K562 (cell line): ENCODE data around the gene AIG1. TPM values are rescaled to one million over a fixed set of nuclear protein-coding genes. Genes with fewer than 3 reads are reported as not detected.

Experiments used
- ATAC-seq: fragments of 200-7000 bp; cut with Tn5 transposase; 3 replicates; pipeline ENCODE4 v1.9.1; 2020; ENCODE audit warnings: moderate library complexity
- BruUV-seq: library from RNA; stranded (reverse); fragments of 400-500 nt; replicated peaks from 2 replicates; lab custom pipeline; 2021; lab: Mats Ljungman, UMichigan
- CTCF ChIA-PET: fragments of 300-600 bp; formaldehyde crosslinking; extraction: SDS; loops from one replicate; lab custom pipeline; 2021; ENCODE audit warnings: low intra/inter-chr PET ratio; lab: Yijun Ruan, JAX
- POLR2A ChIA-PET: fragments of 300-600, 350-650 bp; sonication (Branson Sonifier 250); formaldehyde crosslinking; extraction: SDS; loops from one replicate; lab custom pipeline; 2021; ENCODE audit warnings: antibody characterized with exemption, inconsistent platforms; lab: Yijun Ruan, JAX
- DNase-seq, 4 experiments: peaks; one replicate each; pipeline versions ENCODE4 v3.0.0 to v3.0.0-alpha.2; 2011 to 2018; ENCODE audit warnings: low spot score in 3 of 4, mixed read lengths in 3 of 4; ENCODE audit errors: extremely low read depth in 1 of 4
- FAIRE-seq: peaks from 2 replicates; lab custom pipeline; 2011; peaks lifted over from hg19 to GRCh38; lab: Jason Lieb, UNC
- H2AFZ ChIP-seq: 2 replicates; pipeline ENCODE4 v1.6.0; 2011; ENCODE audit warnings: low read depth, low read length, control low read depth, inconsistent platforms
- H3K27ac ChIP-seq: fragments of 200-600 bp; 3 replicates; pipeline ENCODE4 v1.8.0; 2011; ENCODE audit warnings: low read depth, mild to moderate bottlenecking, control low read depth, inconsistent platforms, low read length, moderate library complexity, mixed read lengths; ENCODE audit errors: extremely low read depth
- H3K27me3 ChIP-seq, 2 experiments: fragments of 300-600 bp in 1 of 2; 2 replicates in 1 of 2; 3 replicates in 1 of 2; pipeline versions ENCODE4 v1.6.0 to v1.8.0; 2011; ENCODE audit warnings: inconsistent platforms in 2 of 2, low read length in 2 of 2, mild to moderate bottlenecking in 1 of 2, mixed read lengths in 1 of 2, moderate library complexity in 1 of 2; ENCODE audit not compliant: control insufficient read depth in 2 of 2, insufficient read depth in 2 of 2
- H3K36me3 ChIP-seq: fragments of 300-600 bp; 3 replicates; pipeline ENCODE4 v1.8.0; 2011; ENCODE audit warnings: mild to moderate bottlenecking, low read length, inconsistent platforms; ENCODE audit not compliant: control insufficient read depth, insufficient read depth
- H3K4me1 ChIP-seq, 2 experiments: fragments of 200-600 bp in 1 of 2; replicated peaks in 1 of 2; 2 replicates in 1 of 2; 3 replicates in 1 of 2; pipeline versions ENCODE4 v1.5.1 to v1.8.0; 2011; ENCODE audit warnings: inconsistent platforms in 2 of 2, low read length in 2 of 2, mild to moderate bottlenecking in 1 of 2, mixed read lengths in 1 of 2, moderate library complexity in 1 of 2; ENCODE audit not compliant: control insufficient read depth in 2 of 2, insufficient read depth in 2 of 2
- H3K4me2 ChIP-seq: 2 replicates; pipeline ENCODE4 v1.6.1; 2011; ENCODE audit warnings: low read length, control low read depth, inconsistent platforms, mixed read lengths; ENCODE audit not compliant: insufficient read depth
- H3K4me3 ChIP-seq: fragments of 200-600 bp; sonication (generic), shearing (Covaris generic); 2 replicates; pipeline ENCODE4 v1.5.1; 2016; ENCODE audit warnings: control low read depth, inconsistent platforms
- H3K79me2 ChIP-seq: fragments of 200-600 bp; 3 replicates; pipeline ENCODE4 v1.8.0; 2011; ENCODE audit warnings: low read length, inconsistent platforms; ENCODE audit not compliant: control insufficient read depth, insufficient read depth
- H3K9ac ChIP-seq, 2 experiments: 2 replicates each; pipeline versions ENCODE4 v1.6.0 to v1.6.1; 2011; ENCODE audit warnings: low read depth in 2 of 2, low read length in 2 of 2, control low read depth in 1 of 2, inconsistent platforms in 1 of 2, mild to moderate bottlenecking in 1 of 2, mixed read lengths in 1 of 2; ENCODE audit not compliant: insufficient read depth in 1 of 2
- H3K9me1 ChIP-seq: one replicate; pipeline ENCODE4 v1.6.0; 2011; ENCODE audit warnings: inconsistent platforms, mild to moderate bottlenecking, low read length, moderate library complexity; ENCODE audit not compliant: control insufficient read depth, insufficient read depth
- H3K9me3 ChIP-seq: replicated peaks from 2 replicates; pipeline ENCODE4 v1.5.1; 2011; ENCODE audit warnings: low read depth, low read length, inconsistent platforms; ENCODE audit not compliant: control insufficient read depth, insufficient read depth
- H4K20me1 ChIP-seq: replicated peaks from 2 replicates; pipeline ENCODE4 v1.6.1; 2011; ENCODE audit warnings: low read length, inconsistent platforms, mixed read lengths; ENCODE audit not compliant: control insufficient read depth, insufficient read depth
- CBX5 ChIP-seq: IDR thresholded peaks from 2 replicates; pipeline ENCODE4 v1.6.1; 2014; ENCODE audit warnings: low read depth, borderline replicate concordance
- HDAC2 ChIP-seq: fragments of 450-650 bp; IDR thresholded peaks from 2 replicates; pipeline ENCODE4 v1.6.1; 2016; ENCODE audit warnings: mild to moderate bottlenecking
- KDM4B ChIP-seq, 2 experiments: fragments of 450-650 bp in 1 of 2; sonication (generic) in 1 of 2; IDR thresholded peaks; 2 replicates each; pipeline ENCODE4 v1.6.1; 2016 to 2017; ENCODE audit warnings: borderline replicate concordance in 2 of 2, antibody characterized with exemption in 1 of 2, low read depth in 1 of 2, mild to moderate bottlenecking in 1 of 2
- MAZ ChIP-seq, 2 experiments: fragments of 450-650 bp in 1 of 2; sonication (generic) in 1 of 2; formaldehyde crosslinking; IDR thresholded peaks in 1 of 2; conservative IDR thresholded peaks in 1 of 2; 2 replicates each; pipeline versions ENCODE4 v1.4.0 to v1.5.0; 2020; ENCODE audit warnings: mild to moderate bottlenecking in 1 of 2, missing genetic modification reagents in 1 of 2
- MCM2 ChIP-seq: fragments of 450-650 bp; IDR thresholded peaks from 2 replicates; pipeline ENCODE4 v1.6.1; 2017; ENCODE audit warnings: low read depth, mild to moderate bottlenecking
- NCOA4 ChIP-seq: fragments of 450-650 bp; IDR thresholded peaks from 2 replicates; pipeline ENCODE4 v1.6.1; 2018; ENCODE audit warnings: mild to moderate bottlenecking; ENCODE audit not compliant: partially characterized antibody
- NEUROD1 ChIP-seq: fragments of 150-350 bp; IDR thresholded peaks from 2 replicates; pipeline ENCODE4 v1.6.1; 2014; ENCODE audit warnings: borderline replicate concordance, low read length, low read depth; ENCODE audit not compliant: partially characterized antibody
- POLR3A ChIP-seq: IDR thresholded peaks from 2 replicates; pipeline ENCODE4 v1.6.1; 2011; ENCODE audit warnings: borderline replicate concordance, mild to moderate bottlenecking, moderate library complexity; ENCODE audit not compliant: insufficient read length, insufficient read depth; ENCODE audit errors: extremely low read depth
- WGBS: fragments of 100-300 bp; shearing (Covaris generic); methylation state at CpG from one replicate; pipeline ENCODE4 v1.1.6; 2016; ENCODE audit warnings: low coverage, mixed read lengths; ENCODE audit not compliant: insufficient coverage; ENCODE audit errors: missing lambda C conversion rate; 5-methylcytosine and 5-hydroxymethylcytosine counted together
- in situ Hi-C: fragments of 300-500 bp; cut with MboI; formaldehyde crosslinking; loops from 4 replicates; pipeline ENCODE4 v1.15.0; 2018; ENCODE audit warnings: inconsistent platforms, mixed read lengths
- intact Hi-C: fragments of 100-400 bp; cut with micrococcal nuclease; formaldehyde crosslinking; loops from 2 replicates; pipeline ENCODE4 v1.14.2; 2022
- polyA plus RNA-seq, 8 experiments: library from polyadenylated mRNA; depleted of rRNA in 4 of 8; stranded (reverse) in 5 of 8; unstranded in 3 of 8; fragments of >200 nt; fragmentation: Nextera tagmentation in 2 of 8; fragmentation: Illumina TruSeq in 1 of 8; extraction: Ambion mirVana in 2 of 8; extraction: Trizol in 1 of 8; gene quantifications; 2 replicates each; pipeline versions ENCODE4 v1.2.1 to v1.2.3, GENCODE V29; 2011 to 2014; ENCODE audit warnings: inconsistent platforms in 1 of 8, missing spikeins in 1 of 8
- total RNA-seq, 7 experiments: library from RNA; depleted of rRNA in 6 of 7; stranded (reverse); fragments of >200 nt in 6 of 7; fragmentation: Illumina TruSeq in 2 of 7; extraction: Trizol in 2 of 7; gene quantifications; 2 replicates each; pipeline versions ENCODE4 v1.2.1 to v1.2.3, GENCODE V29; 2011 to 2021; ENCODE audit warnings: low replicate concordance in 1 of 7
- TF ChIP-seq, protein P1 (sequence below): fragments of 250-450 bp; sonication (Bioruptor Pico); IDR thresholded peaks from 2 replicates; pipeline ENCODE4 v1.9.0; 2021; ENCODE audit warnings: mild to moderate bottlenecking
- TF ChIP-seq, protein P2 (sequence below), 2 experiments: fragments of 150-350 bp in 1 of 2; IDR thresholded peaks; 2 replicates each; pipeline ENCODE4 v1.6.1; 2012 to 2016; ENCODE audit warnings: low read depth in 2 of 2, low read length in 2 of 2, mild to moderate bottlenecking in 1 of 2, moderate library complexity in 1 of 2

The AIG1 gene
- total and polyA plus RNA-seq, 9 of the 15 experiments (the other 6 are each of a cell fraction or from before 2014, with no cell fraction given): 74.8 to 333 (median 127) TPM

DNA sequence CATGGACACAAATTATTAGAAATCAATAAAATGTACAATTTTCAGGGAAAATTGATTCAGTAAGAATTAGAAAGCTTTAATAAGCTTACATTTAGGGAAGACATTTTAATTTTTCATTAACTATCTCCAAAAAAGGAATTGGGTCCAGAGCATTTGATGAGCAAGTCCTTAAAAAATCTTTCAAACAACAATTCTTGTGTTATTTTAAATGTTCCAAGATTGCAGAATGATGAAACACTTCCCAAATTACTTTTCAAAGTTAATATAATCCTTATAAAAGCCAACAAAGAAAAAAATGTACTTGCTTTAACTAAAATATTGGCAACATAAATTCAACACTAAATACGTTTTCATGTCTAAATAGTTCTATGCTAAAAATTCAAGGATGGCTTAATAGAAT, 287.8 kb downstream of the AIG1 start:
- 0% methylated on average over 1 of the region's 1 CpG for WGBS
- H4K20me1 ChIP-seq: no peaks in the 10 kb centered on the region
- in situ Hi-C loops: no loop called here
- H3K4me2 ChIP-seq: no peak overlapping the region
- ATAC-seq: no peak
- no TSS peak for BruUV-seq
- POLR2A ChIA-PET: interaction anchor here (0.6 kb wide), 1 partner anchor 527 kb away, joined by 3 read pairs; no protein-coding TSS in a partner anchor
- no peaks in the 10 kb centered on the region for H3K4me1 ChIP-seq
- H3K9me3 ChIP-seq: no peaks in the 10 kb centered on the region
- DNase-seq: no peak
- H2AFZ ChIP-seq: no peak overlapping the region
- H3K27ac ChIP-seq: no peak overlapping the region
- no peak overlapping the region for H3K4me3 ChIP-seq
- no peaks in the 10 kb centered on the region for H3K36me3 ChIP-seq
- CTCF ChIA-PET: no interaction called here
- no peak for FAIRE-seq
- intact Hi-C loops: no loop called here
- peaks cover 0 to 4% of the 10 kb centered on the region in 2 experiments; a peak in 1 of 5 replicates for H3K27me3 ChIP-seq
- H3K79me2 ChIP-seq: no peaks in the 10 kb centered on the region
- no peak overlapping the region for H3K9ac ChIP-seq
- TF ChIP-seq, protein P1, sequence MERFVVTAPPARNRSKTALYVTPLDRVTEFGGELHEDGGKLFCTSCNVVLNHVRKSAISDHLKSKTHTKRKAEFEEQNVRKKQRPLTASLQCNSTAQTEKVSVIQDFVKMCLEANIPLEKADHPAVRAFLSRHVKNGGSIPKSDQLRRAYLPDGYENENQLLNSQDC (CRISPR knock-in tag): no peak
- TF ChIP-seq, protein P2, sequence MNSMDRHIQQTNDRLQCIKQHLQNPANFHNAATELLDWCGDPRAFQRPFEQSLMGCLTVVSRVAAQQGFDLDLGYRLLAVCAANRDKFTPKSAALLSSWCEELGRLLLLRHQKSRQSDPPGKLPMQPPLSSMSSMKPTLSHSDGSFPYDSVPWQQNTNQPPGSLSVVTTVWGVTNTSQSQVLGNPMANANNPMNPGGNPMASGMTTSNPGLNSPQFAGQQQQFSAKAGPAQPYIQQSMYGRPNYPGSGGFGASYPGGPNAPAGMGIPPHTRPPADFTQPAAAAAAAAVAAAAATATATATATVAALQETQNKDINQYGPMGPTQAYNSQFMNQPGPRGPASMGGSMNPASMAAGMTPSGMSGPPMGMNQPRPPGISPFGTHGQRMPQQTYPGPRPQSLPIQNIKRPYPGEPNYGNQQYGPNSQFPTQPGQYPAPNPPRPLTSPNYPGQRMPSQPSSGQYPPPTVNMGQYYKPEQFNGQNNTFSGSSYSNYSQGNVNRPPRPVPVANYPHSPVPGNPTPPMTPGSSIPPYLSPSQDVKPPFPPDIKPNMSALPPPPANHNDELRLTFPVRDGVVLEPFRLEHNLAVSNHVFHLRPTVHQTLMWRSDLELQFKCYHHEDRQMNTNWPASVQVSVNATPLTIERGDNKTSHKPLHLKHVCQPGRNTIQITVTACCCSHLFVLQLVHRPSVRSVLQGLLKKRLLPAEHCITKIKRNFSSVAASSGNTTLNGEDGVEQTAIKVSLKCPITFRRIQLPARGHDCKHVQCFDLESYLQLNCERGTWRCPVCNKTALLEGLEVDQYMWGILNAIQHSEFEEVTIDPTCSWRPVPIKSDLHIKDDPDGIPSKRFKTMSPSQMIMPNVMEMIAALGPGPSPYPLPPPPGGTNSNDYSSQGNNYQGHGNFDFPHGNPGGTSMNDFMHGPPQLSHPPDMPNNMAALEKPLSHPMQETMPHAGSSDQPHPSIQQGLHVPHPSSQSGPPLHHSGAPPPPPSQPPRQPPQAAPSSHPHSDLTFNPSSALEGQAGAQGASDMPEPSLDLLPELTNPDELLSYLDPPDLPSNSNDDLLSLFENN (IDR thresholded peaks at IDR 0.05; ENCODE audit: low read depth in 2 of 2, low read length in 2 of 2): no peak
- no peak for TF ChIP-seq POLR3A
- no peak for TF ChIP-seq HDAC2
- TF ChIP-seq KDM4B (IDR thresholded peaks at IDR 0.05; ENCODE audit: borderline replicate concordance in 2 of 2, low read depth in 1 of 2): no peak
- no peak for TF ChIP-seq MAZ (CRISPR knock-in tag; conservative IDR thresholded peaks at IDR 0.05 in 1 of 2, IDR thresholded peaks at IDR 0.05 in 1 of 2)
- TF ChIP-seq NEUROD1: no peak
- no peak for TF ChIP-seq CBX5
- no peak for TF ChIP-seq NCOA4
- TF ChIP-seq MCM2: no peak
- no peaks in the 10 kb centered on the region for H3K9me1 ChIP-seq
